ENCODE data around the gene SLC6A18. TPM values are rescaled to one million over a fixed set of nuclear protein-coding genes. Genes with fewer than 3 reads are reported as not detected.

Gene SLC6A18
- total RNA-seq, 1 experiment from 2014 or later = not detected

DNA sequence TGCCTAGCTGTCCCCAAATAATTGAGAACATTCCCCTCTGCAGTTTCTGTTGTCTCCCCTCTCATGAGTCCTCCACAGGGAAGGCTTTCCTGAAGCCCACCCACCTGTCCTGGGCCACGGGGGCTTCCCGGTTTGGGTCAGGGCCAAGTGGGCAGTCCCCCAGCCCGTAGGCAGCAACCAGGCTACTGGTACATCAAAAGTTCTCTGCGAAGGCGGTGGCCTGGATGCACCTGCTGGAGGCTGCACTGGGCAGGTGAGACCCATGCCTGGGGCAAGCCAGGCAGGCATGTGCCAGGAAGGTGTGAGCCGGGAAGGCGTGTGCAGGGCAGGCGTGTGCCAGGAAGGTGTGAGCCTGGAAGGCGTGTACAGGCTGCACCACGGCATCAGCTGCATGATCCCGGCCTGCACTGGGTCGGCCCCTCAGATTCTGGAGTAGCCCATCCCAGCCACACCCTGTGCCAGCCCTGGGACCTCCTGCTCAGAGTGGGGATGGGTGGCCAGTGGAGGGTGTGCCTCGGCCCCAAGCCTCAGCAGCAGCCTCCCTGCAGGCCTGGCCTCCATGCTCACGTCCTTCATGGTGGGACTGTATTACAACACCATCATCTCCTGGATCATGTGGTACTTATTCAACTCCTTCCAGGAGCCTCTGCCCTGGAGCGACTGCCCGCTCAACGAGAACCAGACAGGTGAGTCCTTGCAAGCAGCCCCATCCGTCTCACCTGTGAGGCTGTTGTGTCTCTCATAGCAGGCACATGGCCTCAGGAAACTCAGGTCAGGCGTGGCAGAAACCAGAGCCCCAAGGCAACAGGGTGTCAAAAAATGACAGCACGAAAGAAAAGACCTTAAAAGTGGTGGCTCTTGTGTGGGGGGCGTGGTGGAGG is 15.0 kb upstream of the SLC6A18 start:
- intact Hi-C loops (cut with micrococcal nuclease; ENCODE audit: unreplicated experiment) = no loop called here
- ChIA-PET POLR2A (no interaction called here), CTCF (no interaction called here)
- in situ Hi-C loops (cut with HindIII; ENCODE audit: low pct_unique_long_range_greater_than_20kb, low sequenced_read_pairs) = no loop called here
- no peaks in the 10 kb centered on the region for H3K9me3 ChIP-seq (ENCODE audit: control insufficient read depth, insufficient read depth, low read depth, low read length)
- H3K27ac ChIP-seq (ENCODE audit: low read length) = no peak overlapping the region
- H3K4me1 ChIP-seq (ENCODE audit: control insufficient read depth, insufficient read depth, low read length) = no peaks in the 10 kb centered on the region; the same call in 1 of the 2 replicates
- H3K27me3 ChIP-seq (ENCODE audit: control insufficient read depth, insufficient read depth, low read length) = no peaks in the 10 kb centered on the region
- no peak overlapping the region for H3K4me3 ChIP-seq (ENCODE audit: low read depth in 2 of 2, low read length in 2 of 2)
- TF ChIP-seq, protein P1, sequence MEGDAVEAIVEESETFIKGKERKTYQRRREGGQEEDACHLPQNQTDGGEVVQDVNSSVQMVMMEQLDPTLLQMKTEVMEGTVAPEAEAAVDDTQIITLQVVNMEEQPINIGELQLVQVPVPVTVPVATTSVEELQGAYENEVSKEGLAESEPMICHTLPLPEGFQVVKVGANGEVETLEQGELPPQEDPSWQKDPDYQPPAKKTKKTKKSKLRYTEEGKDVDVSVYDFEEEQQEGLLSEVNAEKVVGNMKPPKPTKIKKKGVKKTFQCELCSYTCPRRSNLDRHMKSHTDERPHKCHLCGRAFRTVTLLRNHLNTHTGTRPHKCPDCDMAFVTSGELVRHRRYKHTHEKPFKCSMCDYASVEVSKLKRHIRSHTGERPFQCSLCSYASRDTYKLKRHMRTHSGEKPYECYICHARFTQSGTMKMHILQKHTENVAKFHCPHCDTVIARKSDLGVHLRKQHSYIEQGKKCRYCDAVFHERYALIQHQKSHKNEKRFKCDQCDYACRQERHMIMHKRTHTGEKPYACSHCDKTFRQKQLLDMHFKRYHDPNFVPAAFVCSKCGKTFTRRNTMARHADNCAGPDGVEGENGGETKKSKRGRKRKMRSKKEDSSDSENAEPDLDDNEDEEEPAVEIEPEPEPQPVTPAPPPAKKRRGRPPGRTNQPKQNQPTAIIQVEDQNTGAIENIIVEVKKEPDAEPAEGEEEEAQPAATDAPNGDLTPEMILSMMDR (IDR thresholded peaks at IDR 0.05) = no peak
- TF ChIP-seq POLR2AphosphoS5 (IDR thresholded peaks at IDR 0.05; ENCODE audit: low read depth, low read length) = no peak
- TF ChIP-seq REST (IDR thresholded peaks at IDR 0.05; ENCODE audit: insufficient read depth in 1 of 2, low read depth in 2 of 2, low read length in 1 of 2) = no peak
- TF ChIP-seq TCF7L2 (IDR thresholded peaks at IDR 0.05; ENCODE audit: low read depth, low read length) = no peak
- no peak for TF ChIP-seq SIN3A (IDR thresholded peaks at IDR 0.05; ENCODE audit: borderline replicate concordance, insufficient read depth, low read depth, low read length)
- DNase-seq (ENCODE audit: low read depth, low spot score) (no peak), ATAC-seq (no peak)
- H3K36me3 ChIP-seq (ENCODE audit: control insufficient read depth, insufficient read depth, low read length) = no peaks in the 10 kb centered on the region
- no TSS peak for BruUV-seq (replicated peaks)

GRCh38 chr5:1210832-1211251 is 14.3 kb upstream of the SLC6A18 start:
- POLR2A ChIA-PET = no interaction called here
- in situ Hi-C loops (cut with HindIII; ENCODE audit: low pct_unique_long_range_greater_than_20kb, low sequenced_read_pairs) = no loop called here
- Histone ChIP-seq H3K27me3 (ENCODE audit: control insufficient read depth, insufficient read depth, low read length) (no peaks in the 10 kb centered on the region), H3K9me3 (ENCODE audit: control insufficient read depth, insufficient read depth, low read depth, low read length) (no peaks in the 10 kb centered on the region), H3K4me3 (ENCODE audit: low read depth in 2 of 2, low read length in 2 of 2) (no peak overlapping the region), H3K36me3 (ENCODE audit: control insufficient read depth, insufficient read depth, low read length) (no peaks in the 10 kb centered on the region), H3K4me1 (ENCODE audit: control insufficient read depth, insufficient read depth, low read length) (no peaks in the 10 kb centered on the region; the same call in 1 of the 2 replicates), H3K27ac (ENCODE audit: low read length) (no peak overlapping the region)
- ATAC-seq (no peak), DNase-seq (ENCODE audit: low read depth, low spot score) (no peak)
- no TSS peak for BruUV-seq (replicated peaks)
- CTCF ChIA-PET = no interaction called here
- intact Hi-C loops (cut with micrococcal nuclease; ENCODE audit: unreplicated experiment) = no loop called here
- TF ChIP-seq, protein P1 (IDR thresholded peaks at IDR 0.05) = no peak
- no peak for TF ChIP-seq TCF7L2 (IDR thresholded peaks at IDR 0.05; ENCODE audit: low read depth, low read length)
- TF ChIP-seq REST (IDR thresholded peaks at IDR 0.05; ENCODE audit: insufficient read depth in 1 of 2, low read depth in 2 of 2, low read length in 1 of 2) = no peak
- no peak for TF ChIP-seq SIN3A (IDR thresholded peaks at IDR 0.05; ENCODE audit: borderline replicate concordance, insufficient read depth, low read depth, low read length)
- TF ChIP-seq POLR2AphosphoS5 (IDR thresholded peaks at IDR 0.05; ENCODE audit: low read depth, low read length) = no peak

Data from Panc1 (cell line).